ENCODE results near the gene CELSR1.

- no peak for TF ChIP-seq CTCF (IDR thresholded peaks at IDR 0.05; ENCODE audit: low read depth, low read length, poor library complexity, severe bottlenecking)
- TF ChIP-seq EZH2phosphoT487 (IDR thresholded peaks at IDR 0.05; ENCODE audit: borderline replicate concordance, low read length): no peak
These were observed 175.6 kb downstream of the CELSR1 start for GRCh38 chr22:46361826-46362202.

Measured in DOHH2 (cell line).